ENCODE data around the gene BANK1. TPM values are rescaled to one million over a fixed set of nuclear protein-coding genes. Genes with fewer than 3 reads are reported as not detected.

BANK1 gene
- total RNA-seq, 1 experiment from 2014 or later = 2.2 TPM

DNA sequence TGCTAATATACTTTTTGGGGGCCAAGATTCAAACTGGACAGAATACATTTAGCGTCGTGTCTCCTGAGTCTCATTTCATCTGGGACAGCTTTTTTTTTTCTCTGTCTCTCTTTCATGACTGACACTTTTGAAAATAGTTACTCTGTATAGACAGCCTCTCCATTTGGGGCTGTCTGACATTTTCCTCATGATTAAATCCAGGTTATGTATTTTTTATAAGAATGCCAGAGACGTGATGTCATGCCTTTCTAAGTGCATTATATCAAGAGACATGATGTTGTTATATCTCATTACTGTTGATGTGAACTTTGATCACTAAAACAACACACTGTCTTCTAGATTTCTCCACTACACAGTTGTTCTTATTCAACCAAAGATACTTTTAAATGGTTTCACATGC is 199.0 kb downstream of the BANK1 start:
- POLR2A ChIA-PET (ENCODE audit: unreplicated experiment) = no interaction called here
- Histone ChIP-seq H3K79me2 (ENCODE audit: low read depth) (no peaks in the 10 kb centered on the region), H3K36me3 (ENCODE audit: low read depth) (no peaks in the 10 kb centered on the region), H2AFZ (no peak overlapping the region), H3K4me3 (no peak overlapping the region), H3F3A (ENCODE audit: insufficient read depth, low read depth) (no peaks in the 10 kb centered on the region), H4K20me1 (ENCODE audit: insufficient read depth) (no peaks in the 10 kb centered on the region), H3K9me3 (ENCODE audit: insufficient read depth, low read depth) (no peaks in the 10 kb centered on the region), H3K27ac (no peak overlapping the region), H3K9me2 (ENCODE audit: insufficient read depth) (no peaks in the 10 kb centered on the region; the same call in 1 of the 2 replicates), H3K4me2 (no peak overlapping the region), H3K27me3 (ENCODE audit: insufficient read depth, low read depth) (no peaks in the 10 kb centered on the region), H3K4me1 (replicated peaks; ENCODE audit: insufficient read depth) (no peaks in the 10 kb centered on the region)
- CTCF ChIA-PET = no interaction called here
- intact Hi-C loops (cut with micrococcal nuclease; ENCODE audit: unreplicated experiment) = loop anchor here (10.0 kb wide), 1 partner anchor 195 kb away; the partner anchor contains the start of gene BANK1
- no peak for DNase-seq
- BruUV-seq (replicated peaks) = no TSS peak
- TF ChIP-seq, protein P1, sequence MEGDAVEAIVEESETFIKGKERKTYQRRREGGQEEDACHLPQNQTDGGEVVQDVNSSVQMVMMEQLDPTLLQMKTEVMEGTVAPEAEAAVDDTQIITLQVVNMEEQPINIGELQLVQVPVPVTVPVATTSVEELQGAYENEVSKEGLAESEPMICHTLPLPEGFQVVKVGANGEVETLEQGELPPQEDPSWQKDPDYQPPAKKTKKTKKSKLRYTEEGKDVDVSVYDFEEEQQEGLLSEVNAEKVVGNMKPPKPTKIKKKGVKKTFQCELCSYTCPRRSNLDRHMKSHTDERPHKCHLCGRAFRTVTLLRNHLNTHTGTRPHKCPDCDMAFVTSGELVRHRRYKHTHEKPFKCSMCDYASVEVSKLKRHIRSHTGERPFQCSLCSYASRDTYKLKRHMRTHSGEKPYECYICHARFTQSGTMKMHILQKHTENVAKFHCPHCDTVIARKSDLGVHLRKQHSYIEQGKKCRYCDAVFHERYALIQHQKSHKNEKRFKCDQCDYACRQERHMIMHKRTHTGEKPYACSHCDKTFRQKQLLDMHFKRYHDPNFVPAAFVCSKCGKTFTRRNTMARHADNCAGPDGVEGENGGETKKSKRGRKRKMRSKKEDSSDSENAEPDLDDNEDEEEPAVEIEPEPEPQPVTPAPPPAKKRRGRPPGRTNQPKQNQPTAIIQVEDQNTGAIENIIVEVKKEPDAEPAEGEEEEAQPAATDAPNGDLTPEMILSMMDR (conservative IDR thresholded peaks at IDR 0.05) = no peak
- TF ChIP-seq EZH2 (IDR thresholded peaks at IDR 0.05; ENCODE audit: low read depth) = no peak

DNA sequence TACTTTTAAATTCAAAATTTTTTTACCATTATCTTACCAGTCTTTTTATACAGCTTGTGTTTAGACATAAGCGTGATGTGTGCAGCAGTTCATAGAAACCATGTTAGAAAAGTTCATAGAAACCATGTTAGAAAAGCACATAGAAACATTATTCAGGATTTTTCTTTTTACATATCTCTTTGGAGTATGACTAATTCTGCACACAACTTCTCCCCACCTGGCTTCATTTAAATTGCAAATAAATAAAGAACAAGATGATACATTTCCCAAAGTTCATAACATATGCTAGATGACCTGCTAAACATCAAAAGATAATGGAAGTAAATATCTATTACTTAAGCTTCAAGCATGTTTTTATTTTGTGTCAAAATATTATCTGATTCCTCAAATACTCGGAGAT is 201.9 kb downstream of the BANK1 start:
- Histone ChIP-seq H2AFZ (no peak overlapping the region), H3F3A (ENCODE audit: insufficient read depth, low read depth) (no peaks in the 10 kb centered on the region), H3K4me1 (replicated peaks; ENCODE audit: insufficient read depth) (no peaks in the 10 kb centered on the region), H3K36me3 (ENCODE audit: low read depth) (no peaks in the 10 kb centered on the region), H3K9me2 (ENCODE audit: insufficient read depth) (no peaks in the 10 kb centered on the region; the same call in 1 of the 2 replicates), H3K9me3 (ENCODE audit: insufficient read depth, low read depth) (no peaks in the 10 kb centered on the region), H3K27ac (no peak overlapping the region), H3K79me2 (ENCODE audit: low read depth) (no peaks in the 10 kb centered on the region), H3K27me3 (ENCODE audit: insufficient read depth, low read depth) (no peaks in the 10 kb centered on the region), H3K4me2 (no peak overlapping the region), H4K20me1 (ENCODE audit: insufficient read depth) (no peaks in the 10 kb centered on the region), H3K4me3 (no peak overlapping the region)
- DNase-seq = no peak
- BruUV-seq (replicated peaks) = no TSS peak
- intact Hi-C loops (cut with micrococcal nuclease; ENCODE audit: unreplicated experiment) = no loop called here
- TF ChIP-seq EZH2 (IDR thresholded peaks at IDR 0.05; ENCODE audit: low read depth) = no peak
- TF ChIP-seq, protein P1 (conservative IDR thresholded peaks at IDR 0.05) = no peak
- ChIA-PET POLR2A (ENCODE audit: unreplicated experiment) (no interaction called here), CTCF (no interaction called here)

DNA sequence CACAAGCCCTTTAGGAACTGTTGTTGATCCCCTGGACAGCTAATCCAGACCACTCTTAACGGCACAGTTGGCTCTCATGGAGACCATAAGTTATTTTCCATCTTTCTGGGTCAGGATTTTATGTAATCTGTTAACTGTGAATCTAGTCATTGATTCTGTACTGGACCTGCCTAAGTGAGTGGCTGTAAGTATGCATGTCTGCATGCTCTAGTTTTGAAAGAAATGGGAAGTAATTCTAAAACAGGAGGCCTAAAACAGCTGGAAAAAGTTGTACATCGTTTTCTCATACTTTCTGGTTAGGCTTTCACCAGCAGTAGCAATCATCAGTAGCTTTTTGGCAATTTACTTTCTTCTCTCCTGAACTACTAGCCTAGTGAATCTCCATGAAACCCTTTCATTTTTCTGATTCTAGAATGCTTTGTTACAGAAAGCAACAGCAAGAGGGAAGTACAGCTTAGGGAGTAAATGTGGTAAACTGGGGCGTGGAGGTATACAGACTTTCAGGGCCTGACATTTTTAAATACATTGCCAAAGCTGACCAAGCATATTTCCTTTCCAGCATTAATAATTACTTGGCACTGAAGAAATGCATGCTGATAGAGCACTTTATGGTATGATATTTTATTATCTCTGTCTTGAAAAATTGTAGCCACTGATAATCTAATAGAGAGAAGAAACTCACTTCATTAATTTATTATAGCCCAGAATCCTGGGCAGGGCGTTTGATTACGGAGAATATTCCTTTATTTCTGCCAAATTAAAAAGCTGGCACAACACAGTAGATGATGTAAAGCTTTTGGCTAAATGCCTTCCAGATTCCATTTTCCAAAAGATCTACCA is 202.7 kb downstream of the BANK1 start:
- H3K9me2 ChIP-seq (ENCODE audit: insufficient read depth) = no peaks in the 10 kb centered on the region; the same call in 1 of the 2 replicates
- no peaks in the 10 kb centered on the region for H3F3A ChIP-seq (ENCODE audit: insufficient read depth, low read depth)
- H3K4me2 ChIP-seq = no peak overlapping the region
- no peaks in the 10 kb centered on the region for H3K79me2 ChIP-seq (ENCODE audit: low read depth)
- H2AFZ ChIP-seq = no peak overlapping the region
- no peaks in the 10 kb centered on the region for H3K4me1 ChIP-seq (replicated peaks; ENCODE audit: insufficient read depth)
- no peaks in the 10 kb centered on the region for H3K36me3 ChIP-seq (ENCODE audit: low read depth)
- no peak overlapping the region for H3K27ac ChIP-seq
- no peak for DNase-seq
- H3K4me3 ChIP-seq = no peak overlapping the region
- H3K27me3 ChIP-seq (ENCODE audit: insufficient read depth, low read depth) = no peaks in the 10 kb centered on the region
- BruUV-seq (replicated peaks) = no TSS peak
- POLR2A ChIA-PET (ENCODE audit: unreplicated experiment) = no interaction called here
- TF ChIP-seq EZH2 (IDR thresholded peaks at IDR 0.05; ENCODE audit: low read depth) = no peak
- TF ChIP-seq, protein P1 (conservative IDR thresholded peaks at IDR 0.05) = no peak
- H4K20me1 ChIP-seq (ENCODE audit: insufficient read depth) = no peaks in the 10 kb centered on the region
- H3K9me3 ChIP-seq (ENCODE audit: insufficient read depth, low read depth) = no peaks in the 10 kb centered on the region
- intact Hi-C loops (cut with micrococcal nuclease; ENCODE audit: unreplicated experiment) = no loop called here
- CTCF ChIA-PET = no interaction called here

Measured in PC-9 (cell line).